Neutrophil (primary cell): Measurements from ENCODE around the gene PLXNA2.

Source experiments
- H3K27ac ChIP-seq: fragments of 200-600 bp; sonication (generic); 2 replicates; pipeline ENCODE4 v1.5.1; 2016; ENCODE audit warnings: mild to moderate bottlenecking, moderate library complexity
- H3K27me3 ChIP-seq: fragments of 200-600 bp; sonication (generic); 2 replicates; pipeline ENCODE4 v1.6.0; 2016; ENCODE audit warnings: mild to moderate bottlenecking
- H3K36me3 ChIP-seq: fragments of 200-600 bp; sonication (generic); 2 replicates; pipeline ENCODE4 v1.5.1; 2017
- H3K4me1 ChIP-seq, 2 experiments: fragments of 200-600 bp in 1 of 2; sonication (generic) in 1 of 2; 1 replicate in 1 of 2; 2 replicates in 1 of 2; pipeline versions ENCODE4 v1.5.1 to v1.6.1; 2013 to 2016; ENCODE audit warnings: low read depth in 1 of 2, low read length in 1 of 2, mild to moderate bottlenecking in 1 of 2, moderate library complexity in 1 of 2; ENCODE audit not compliant: control insufficient read depth in 1 of 2, insufficient read depth in 1 of 2
- H3K4me3 ChIP-seq, 2 experiments: fragments of 200-600 bp in 1 of 2; sonication (generic) in 1 of 2; 1 replicate in 1 of 2; 2 replicates in 1 of 2; pipeline ENCODE4 v1.5.1; 2013 to 2016; ENCODE audit warnings: low read depth in 1 of 2, low read length in 1 of 2, mild to moderate bottlenecking in 1 of 2, moderate library complexity in 1 of 2
- H3K9me3 ChIP-seq: fragments of 200-600 bp; sonication (generic); 2 replicates; pipeline ENCODE4 v1.5.1; 2016
- CTCF ChIP-seq: fragments of 200-600 bp; sonication (generic); IDR thresholded peaks from 2 replicates; pipeline ENCODE4 v1.5.1; 2016; ENCODE audit warnings: antibody characterized with exemption

PLXNA2 gene

GRCh38 chr1:208061632-208062031 lies 182.6 kb downstream of the PLXNA2 start:
- Histone ChIP-seq H3K4me1 (no peaks in the 10 kb centered on the region), H3K27me3 (no peaks in the 10 kb centered on the region), H3K4me3 (no peak overlapping the region), H3K36me3 (no peaks in the 10 kb centered on the region), H3K9me3 (no peaks in the 10 kb centered on the region), H3K27ac (no peak overlapping the region)
- TF ChIP-seq CTCF: no peak

GRCh38 chr1:208061118-208061517 lies 183.1 kb downstream of the PLXNA2 start:
- H3K36me3 ChIP-seq: no peaks in the 10 kb centered on the region
- H3K4me1 ChIP-seq: no peaks in the 10 kb centered on the region
- no peaks in the 10 kb centered on the region for H3K27me3 ChIP-seq
- TF ChIP-seq CTCF: no peak
- H3K27ac ChIP-seq: no peak overlapping the region
- no peaks in the 10 kb centered on the region for H3K9me3 ChIP-seq
- H3K4me3 ChIP-seq: no peak overlapping the region

- Histone ChIP-seq H3K27me3 (no peaks in the 10 kb centered on the region), H3K9me3 (no peaks in the 10 kb centered on the region), H3K4me1 (no peaks in the 10 kb centered on the region), H3K36me3 (no peaks in the 10 kb centered on the region), H3K4me3 (no peak overlapping the region), H3K27ac (no peak overlapping the region)
- no peak for TF ChIP-seq CTCF
These were observed 183.8 kb downstream of the PLXNA2 start for GRCh38 chr1:208060215-208060869.

GRCh38 chr1:208059409-208060001 lies 184.7 kb downstream of the PLXNA2 start:
- Histone ChIP-seq H3K4me3 (no peak overlapping the region), H3K27ac (no peak overlapping the region), H3K36me3 (no peaks in the 10 kb centered on the region), H3K27me3 (no peaks in the 10 kb centered on the region), H3K9me3 (no peaks in the 10 kb centered on the region), H3K4me1 (no peaks in the 10 kb centered on the region)
- TF ChIP-seq CTCF: no peak

- no peak for TF ChIP-seq CTCF
- H3K36me3 ChIP-seq: no peaks in the 10 kb centered on the region
- no peaks in the 10 kb centered on the region for H3K4me1 ChIP-seq
- no peaks in the 10 kb centered on the region for H3K9me3 ChIP-seq
- H3K27ac ChIP-seq: no peak overlapping the region
- H3K27me3 ChIP-seq: no peaks in the 10 kb centered on the region
- H3K4me3 ChIP-seq: no peak overlapping the region
These were observed 185.4 kb downstream of the PLXNA2 start for GRCh38 chr1:208058756-208059155.
